Measurements from ENCODE around the gene DCHS2.

Gene DCHS2

GRCh38 chr4:154366956-154367355, 124.6 kb downstream of the DCHS2 start:
- no peak for DNase-seq

DNA sequence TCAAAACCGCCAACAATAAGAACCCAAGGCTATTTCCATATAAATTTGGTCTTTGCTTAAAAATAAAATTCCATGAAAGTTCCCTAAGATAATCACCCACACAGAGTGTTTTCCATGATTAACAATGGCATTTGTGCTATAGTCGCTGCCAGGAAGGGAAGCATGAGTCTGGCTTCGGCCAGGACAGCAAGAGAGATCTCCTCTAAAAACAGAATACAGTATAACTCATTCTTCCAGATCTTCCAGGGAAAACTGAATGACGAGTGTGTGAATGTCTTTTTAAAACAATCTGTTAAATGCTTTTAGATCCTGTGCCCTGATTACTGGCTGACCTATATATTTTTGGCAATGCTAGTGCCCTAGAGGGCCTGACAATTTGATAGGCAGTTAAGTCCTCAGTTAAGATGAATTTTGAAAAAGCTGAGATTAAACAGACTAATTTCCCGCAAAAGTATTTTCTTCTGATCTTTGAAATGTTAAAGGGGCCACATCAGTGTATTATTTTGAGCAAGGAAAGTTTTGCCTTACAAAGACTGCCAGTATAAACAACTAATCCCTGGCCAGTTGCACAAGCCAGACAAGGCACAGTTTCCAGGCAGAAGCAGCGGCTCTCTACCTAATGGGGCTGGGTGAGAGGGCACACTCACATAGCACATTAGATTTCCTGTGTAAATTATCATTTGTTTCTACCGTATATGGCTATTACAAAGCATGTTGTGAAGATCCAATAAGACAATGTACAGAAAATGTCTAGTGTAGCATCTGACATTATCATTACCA, 127.3 kb downstream of the DCHS2 start:
- DNase-seq: no peak

- no peak for DNase-seq
Observed at GRCh38 chr4:154361450-154361849, 130.1 kb downstream of the DCHS2 start.

DNA sequence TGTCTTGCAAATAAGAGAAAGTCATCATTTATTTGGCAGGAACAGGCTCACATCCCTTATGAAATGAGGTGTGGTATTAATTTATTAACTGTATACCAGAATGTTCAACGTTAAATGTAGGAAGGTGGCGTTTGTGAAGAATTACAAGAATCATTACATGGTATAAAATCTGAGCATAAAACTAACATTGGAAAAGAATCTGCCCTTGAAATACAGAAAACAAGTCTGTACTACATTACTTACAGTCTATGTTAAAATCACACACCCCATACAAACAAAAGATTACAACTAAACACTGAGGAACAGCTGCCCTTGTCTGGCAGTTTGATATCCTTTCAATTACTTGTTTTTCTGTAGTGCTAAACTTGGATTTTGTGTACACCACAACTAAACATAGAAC, 131.1 kb downstream of the DCHS2 start:
- DNase-seq: no peak

GRCh38 chr4:154354883-154355282, 136.7 kb downstream of the DCHS2 start:
- no peak for DNase-seq

DNA sequence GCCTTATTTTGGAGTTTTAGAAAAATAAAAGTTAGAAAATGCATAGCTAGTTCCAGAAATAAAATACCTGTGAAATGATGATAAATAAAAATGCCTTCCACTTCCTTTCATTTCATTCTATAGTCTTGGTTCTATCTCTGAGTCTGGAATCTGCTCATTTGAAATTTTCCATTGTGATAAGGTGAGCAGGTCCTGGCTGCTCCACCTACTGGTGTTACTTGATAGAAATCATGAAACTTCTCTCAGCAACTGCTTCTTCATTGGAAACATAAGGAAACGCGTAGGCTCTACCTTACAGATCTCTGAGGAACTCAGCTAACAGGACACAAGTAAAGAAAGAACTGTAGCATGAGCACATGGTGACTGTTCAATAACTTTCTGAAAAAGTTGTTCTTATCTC, 141.8 kb downstream of the DCHS2 start:
- DNase-seq: no peak

- no peak for DNase-seq
Observed at GRCh38 chr4:154348657-154349056, 142.9 kb downstream of the DCHS2 start.

DNA sequence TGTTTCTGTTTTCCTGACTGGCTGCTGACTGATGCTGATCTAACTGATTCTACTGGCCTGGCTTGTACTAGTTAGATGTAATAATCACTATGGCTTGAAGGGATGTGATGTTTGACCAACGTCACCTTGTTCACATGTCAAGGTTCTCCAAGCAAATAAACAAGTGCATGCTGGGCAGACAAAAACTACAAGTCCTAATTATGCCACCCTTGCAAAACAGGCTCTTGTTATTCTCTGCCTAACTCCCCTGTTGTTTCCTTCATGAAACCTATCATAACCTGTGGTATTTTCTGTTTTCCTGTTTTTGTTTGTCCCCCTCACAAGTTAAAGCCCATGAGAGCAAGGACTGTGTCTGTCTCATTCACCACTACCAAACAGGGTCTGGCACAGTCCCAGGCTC, 146.2 kb downstream of the DCHS2 start:
- DNase-seq: no peak

DNA sequence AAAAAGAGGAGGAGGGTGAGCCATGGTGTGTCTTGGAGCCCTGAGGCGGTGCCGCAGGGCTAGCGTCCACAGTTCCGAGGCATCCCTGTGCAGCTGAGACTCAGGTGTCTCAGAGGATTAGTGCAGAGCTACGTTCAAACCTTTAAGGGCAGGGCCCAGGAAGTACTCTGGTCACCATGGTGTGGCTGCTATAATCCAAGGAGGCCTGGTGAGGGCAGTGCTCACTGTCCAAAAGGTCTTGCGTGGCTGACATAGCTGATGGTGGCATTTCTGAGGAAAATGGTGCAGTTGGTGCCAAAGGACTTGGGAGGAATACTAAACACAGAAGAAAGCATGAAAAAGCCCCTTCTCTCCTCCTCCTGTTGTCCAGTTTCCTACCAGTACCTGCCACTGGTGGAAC, 146.9 kb downstream of the DCHS2 start:
- no peak for DNase-seq

DNA sequence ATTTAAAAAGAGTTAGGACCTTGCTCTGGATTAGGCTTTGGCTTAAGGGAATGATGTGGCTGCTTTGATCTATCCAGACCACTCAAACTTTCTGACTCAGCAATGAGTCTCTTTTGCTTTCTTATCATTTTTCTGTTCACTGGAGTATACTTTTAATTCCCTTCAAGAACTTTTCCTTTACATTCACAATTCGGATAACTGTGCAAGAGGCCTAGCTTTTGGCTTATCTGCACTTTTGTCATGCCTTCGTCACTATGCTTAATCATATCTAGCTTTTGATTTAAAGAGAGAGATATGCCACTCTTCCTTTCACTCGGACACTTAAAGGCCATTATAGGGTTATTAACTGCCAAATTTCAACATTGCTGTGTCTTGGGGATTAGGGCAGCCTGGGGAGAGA, 147.9 kb downstream of the DCHS2 start:
- no peak for DNase-seq

GRCh38 chr4:154341448-154341847, 150.2 kb downstream of the DCHS2 start:
- no peak for DNase-seq

DNA sequence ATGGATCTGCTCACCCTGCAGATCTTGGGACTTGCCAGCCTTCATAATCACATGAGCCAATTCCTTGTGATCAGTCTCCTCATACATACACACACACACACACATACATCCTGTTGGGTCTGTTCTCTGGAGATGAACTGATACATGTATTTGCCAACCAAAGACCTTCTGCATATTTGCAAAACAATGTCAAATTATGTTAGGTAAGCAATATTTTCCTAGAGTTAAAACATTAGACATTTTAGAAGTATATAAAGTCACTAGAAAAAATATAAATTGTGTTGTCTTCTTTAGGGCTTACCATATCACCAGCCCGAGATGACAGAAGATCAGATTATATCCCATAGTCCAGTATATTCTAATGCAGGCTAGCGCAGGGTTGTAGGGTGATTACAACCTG, 156.0 kb downstream of the DCHS2 start:
- DNase-seq: no peak

- DNase-seq: no peak
Observed at GRCh38 chr4:154332681-154333421, 158.7 kb downstream of the DCHS2 start.

GRCh38 chr4:154329939-154330338, 161.7 kb downstream of the DCHS2 start:
- no peak for DNase-seq

DNA sequence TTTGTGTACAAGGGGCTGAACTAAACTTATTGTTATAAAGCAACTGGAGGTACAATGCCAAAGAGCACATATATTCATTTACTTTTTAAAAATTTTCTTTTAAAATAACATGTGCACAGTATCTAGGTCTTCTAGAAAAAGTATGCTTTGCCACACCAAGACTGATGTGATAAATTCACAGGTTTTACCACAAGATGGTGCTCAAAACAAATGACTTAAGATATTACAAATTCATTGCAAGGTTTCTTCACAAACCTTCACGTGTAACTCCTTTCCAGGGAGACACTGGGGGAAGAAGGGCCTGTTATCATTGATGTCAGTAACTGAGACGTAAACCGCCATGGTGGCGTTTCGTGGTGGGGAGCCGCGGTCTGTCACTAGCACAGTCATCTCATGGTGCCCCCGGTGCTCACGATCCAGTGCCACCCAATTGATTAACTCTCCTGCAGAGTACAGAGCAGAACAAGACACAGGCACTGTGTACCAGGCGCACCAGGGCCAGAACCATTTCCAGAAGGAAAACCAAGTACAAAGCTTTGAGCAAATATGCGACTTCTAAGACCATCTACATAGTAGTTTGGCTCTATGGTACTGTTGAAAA, 162.2 kb downstream of the DCHS2 start:
- DNase-seq: no peak

DNA sequence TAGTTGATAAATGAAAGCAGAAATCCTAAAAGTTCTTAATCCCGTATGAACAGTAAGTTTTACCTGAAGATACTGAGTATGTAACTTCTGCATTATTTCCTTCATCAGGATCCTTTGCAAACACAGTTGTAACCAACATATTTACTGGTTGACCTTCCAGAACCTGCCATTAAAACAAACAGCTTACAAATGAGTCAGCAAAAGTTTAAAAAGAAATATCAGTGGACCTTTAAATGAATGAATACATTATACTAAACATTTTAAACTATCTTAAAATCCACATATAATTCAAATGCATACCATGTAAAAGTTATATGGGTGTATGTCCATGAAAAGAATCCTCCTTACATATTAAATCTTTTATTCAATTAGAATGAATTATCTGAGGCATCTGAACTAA, 163.6 kb downstream of the DCHS2 start:
- no peak for DNase-seq

- DNase-seq: no peak
Observed at GRCh38 chr4:154320521-154320920, 171.1 kb downstream of the DCHS2 start.

- DNase-seq: no peak
Observed at GRCh38 chr4:154319736-154320135, 171.9 kb downstream of the DCHS2 start.

DNA sequence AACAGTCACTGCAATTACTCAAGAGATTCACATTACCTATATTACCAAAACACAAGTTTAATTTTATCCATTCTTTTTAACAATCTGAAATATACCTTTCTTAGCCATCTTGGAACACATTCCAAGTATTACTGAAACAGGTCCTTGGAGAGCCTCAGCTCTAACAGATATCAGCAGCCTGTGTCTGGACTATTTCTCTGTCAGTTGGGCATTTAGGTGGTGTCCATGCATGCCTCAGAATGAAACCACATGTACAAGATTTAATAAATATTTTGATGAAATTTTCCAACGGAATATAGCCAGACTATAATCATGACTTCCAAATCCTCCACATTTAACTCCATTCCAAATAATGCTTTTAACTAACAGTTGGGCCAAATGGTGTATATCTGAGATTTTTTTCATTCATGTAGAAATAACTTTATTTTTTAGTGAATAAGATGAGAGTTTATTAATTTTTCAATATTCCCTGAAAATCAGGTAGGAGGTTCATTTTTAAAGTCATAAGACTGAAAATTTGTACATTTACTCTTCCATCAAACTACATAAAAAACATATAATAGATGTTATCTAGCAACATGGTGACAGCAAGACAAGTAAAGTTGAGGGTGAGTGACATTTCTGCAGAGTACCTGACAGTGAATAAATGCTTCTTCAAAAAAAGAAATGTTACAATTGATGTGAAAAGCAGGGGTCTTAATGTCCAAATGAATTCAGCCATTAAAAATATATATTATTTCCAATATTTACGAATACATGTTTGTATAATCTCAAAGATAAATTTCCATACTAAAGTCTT, 174.2 kb downstream of the DCHS2 start:
- no peak for DNase-seq

GRCh38 chr4:154315741-154316140, 175.9 kb downstream of the DCHS2 start:
- no peak for DNase-seq

GRCh38 chr4:154314248-154314647, 177.4 kb downstream of the DCHS2 start:
- no peak for DNase-seq

DNA sequence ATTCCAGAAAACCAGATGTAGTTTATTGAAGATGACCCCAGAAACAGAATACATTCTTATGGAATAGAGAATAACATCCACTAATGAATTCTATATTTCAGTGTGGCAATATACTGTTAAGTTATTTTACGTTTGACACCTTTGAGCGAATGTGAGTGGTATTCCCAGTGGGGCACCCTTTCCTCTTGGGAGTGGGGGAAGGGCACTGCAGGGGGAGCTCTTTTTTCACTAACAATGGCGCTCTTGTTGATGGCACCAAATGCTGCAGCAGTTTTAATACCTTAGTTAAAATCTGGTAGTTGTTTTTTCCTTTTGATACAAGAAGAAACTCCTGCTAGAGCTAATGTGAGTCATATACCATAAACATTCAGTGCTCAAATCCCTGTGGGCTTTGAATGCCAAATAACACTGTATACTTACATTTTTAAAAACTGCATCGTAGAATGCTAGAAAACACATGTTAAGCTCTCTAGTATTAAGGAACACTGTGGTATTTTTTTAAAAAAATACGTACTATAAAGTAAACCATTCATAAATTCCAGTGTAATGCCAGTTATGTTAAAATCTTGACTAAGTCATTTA, 178.5 kb downstream of the DCHS2 start:
- DNase-seq: no peak

- no peak for DNase-seq
Observed at GRCh38 chr4:154312246-154312645, 179.4 kb downstream of the DCHS2 start.
